Fibroblast of peridontal ligament (primary cell): ENCODE results near the gene KLHL29.

Experiments used
- DNase-seq: peaks from one replicate; pipeline ENCODE4 v3.0.0-alpha.2; 2010; ENCODE audit errors: extremely low read depth

Gene KLHL29

DNA sequence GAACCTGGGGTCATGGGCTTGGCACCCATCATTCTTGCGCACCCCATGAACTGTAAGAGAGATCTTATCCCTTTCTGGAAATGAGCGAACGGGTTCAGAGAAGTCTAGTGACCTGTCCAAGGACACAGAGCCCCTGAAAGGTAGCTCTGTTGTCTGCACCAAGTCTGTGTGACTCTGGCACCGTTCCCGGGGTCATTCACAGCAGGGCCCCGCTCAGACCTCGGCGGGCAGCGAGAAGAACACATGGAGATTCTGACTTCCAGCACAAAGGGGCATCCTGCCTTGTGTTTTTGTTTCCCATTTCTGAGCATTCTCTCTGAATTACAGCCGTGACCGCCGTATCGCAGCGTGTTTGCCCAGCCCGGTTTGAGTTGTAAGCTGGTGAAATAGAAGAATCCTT, 231.7 kb downstream of the KLHL29 start:
- DNase-seq = no peak

DNA sequence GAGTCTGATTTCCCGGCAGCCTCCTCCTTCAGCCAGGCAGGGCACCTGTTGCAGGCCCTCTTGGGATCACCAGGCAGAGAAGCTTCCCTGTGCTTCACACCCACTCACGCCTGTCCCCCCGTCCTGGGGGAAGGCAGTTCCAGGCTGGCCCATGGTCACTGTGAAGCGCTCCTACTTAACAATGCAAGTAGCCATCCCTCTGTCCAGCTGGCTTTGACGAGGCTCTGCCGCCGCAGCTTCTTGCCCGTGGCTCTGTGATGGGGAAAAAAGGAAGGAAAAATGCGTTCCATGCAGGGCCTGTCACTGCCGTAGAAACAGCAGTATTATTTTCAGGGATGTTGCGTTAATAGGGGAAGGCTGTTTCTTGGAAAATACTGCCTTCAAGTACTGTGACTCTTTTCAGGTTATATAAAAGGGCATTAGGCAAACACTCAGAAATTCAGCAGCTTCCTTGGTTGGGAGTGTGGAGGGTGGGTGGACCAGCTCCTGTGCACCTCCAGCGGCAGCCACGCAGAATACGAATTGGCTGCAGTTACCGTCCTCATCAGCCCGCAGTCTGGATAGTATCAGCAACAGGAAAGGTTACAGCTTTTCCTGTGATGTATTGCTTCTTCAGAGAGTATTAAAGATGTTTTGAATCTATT, 232.3 kb downstream of the KLHL29 start:
- DNase-seq = peak; percentile 72

DNA sequence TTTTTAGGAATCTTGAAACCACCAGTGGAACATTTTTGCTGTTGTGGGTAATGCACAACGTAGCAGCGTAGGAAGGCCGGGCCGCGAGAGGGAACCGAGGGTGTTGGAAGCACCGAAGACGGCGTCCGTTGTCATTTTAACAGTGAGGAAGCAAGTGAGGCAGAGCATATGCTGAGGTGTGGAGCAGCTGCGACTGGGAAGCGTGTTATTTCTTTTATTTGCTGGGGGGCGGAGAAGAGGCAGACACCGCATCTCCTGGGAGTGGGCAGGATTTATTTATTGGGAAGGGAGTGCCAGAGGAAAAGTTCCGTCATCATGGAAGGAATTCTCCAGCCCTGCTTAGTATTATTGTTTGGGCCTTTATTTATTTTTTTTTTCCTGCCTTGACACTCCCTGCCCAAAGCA, 232.8 kb downstream of the KLHL29 start:
- peak; percentile 32 for DNase-seq

DNA sequence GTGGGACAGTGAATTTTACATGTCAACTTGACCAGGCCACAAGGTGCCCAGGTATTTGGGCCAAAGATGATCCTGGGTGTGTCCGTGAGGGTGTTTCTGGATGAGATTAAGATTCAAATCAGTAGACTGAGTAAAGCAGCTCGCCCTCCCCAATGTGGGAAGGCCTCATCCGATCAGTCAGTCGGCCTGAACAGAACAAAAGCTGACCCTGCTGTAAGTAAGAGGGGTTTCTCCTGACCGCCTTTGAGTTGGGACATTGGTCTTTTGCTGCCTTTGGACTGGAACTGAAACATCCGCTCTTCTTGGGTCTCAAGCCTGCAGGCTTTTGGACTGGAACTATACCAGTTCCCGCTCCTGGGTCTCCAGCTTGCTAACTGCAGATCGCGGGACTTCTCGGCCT, 233.3 kb downstream of the KLHL29 start:
- DNase-seq = no peak

DNA sequence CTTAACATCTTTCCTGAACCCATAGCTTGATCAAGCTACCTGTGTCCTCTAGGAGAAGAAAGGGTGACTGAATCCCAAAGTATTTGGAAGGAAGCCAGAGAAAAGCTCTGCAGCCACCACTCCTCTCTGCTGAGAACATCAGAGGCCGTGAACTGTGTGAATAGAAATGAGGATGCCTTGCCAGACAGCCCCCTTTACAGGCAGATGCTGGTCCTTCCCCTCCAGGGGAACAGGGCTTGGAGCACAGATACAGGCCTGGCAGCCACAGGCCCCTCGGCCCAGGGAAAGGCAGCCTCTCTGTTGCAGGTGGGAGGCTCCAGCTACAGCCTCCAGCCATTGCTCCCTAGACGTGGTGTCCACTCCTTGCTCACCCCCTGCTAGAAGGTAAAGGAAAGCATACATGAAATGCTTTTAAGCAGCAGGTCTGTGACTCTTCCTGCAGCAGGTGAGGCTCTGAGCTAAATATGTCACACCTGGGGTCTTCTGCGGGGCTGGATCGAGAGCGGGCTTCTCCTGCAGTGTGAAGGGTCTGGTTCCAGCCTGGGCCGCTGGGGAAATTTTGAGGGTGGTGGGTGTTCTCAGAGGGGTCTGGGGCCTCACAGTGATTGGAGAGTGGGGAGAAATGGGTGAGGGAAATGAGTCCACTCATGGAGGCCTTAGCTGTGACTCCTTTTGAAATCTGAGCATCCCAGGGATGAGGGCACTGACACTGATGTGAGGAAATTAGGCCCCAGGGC, 234.0 kb downstream of the KLHL29 start:
- no peak for DNase-seq

DNA sequence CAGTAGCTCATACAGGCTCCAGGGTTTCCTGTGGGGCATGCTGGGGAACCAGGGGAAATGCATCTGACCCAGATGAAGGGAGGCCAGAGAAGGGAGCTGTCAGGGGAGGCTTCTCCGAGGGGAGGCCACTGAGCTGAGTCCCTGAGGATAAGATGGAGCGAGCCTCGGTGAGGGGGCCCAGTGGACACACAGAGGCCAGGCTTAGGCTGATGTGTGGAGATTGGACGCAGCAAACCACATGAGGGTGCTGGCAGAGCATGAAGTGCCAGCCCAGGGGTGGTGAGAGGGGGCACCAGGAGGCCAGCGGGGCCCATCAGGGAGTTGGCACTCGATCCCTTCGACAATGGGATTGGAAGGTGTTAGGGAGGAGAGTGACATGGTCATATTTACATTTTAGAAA, 235.0 kb downstream of the KLHL29 start:
- DNase-seq = no peak

DNA sequence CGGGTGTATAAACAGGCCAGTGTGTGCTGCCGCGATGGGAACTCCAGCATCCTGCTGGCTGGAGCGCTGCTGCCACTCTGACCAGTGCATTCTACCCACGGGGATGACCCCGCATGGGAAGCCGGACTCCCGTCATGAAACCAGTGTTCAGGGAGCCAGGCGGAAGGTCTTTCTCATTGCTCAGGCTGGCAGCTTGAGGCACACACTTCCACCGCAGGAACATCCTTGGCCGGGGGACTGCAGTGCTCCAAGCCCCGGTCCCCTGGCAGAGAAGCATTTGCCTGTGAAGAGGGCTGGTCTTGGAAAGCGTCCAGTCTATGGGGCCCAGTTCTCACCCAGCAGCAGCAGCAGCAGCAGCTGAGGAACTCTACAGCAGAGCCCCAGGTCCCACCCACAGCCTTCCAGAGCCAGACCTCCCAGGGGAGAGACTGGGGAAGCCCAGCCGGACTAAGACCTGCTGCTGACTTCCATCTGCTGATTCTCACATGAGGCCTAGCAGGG, 235.9 kb downstream of the KLHL29 start:
- DNase-seq = peak; percentile 41

DNA sequence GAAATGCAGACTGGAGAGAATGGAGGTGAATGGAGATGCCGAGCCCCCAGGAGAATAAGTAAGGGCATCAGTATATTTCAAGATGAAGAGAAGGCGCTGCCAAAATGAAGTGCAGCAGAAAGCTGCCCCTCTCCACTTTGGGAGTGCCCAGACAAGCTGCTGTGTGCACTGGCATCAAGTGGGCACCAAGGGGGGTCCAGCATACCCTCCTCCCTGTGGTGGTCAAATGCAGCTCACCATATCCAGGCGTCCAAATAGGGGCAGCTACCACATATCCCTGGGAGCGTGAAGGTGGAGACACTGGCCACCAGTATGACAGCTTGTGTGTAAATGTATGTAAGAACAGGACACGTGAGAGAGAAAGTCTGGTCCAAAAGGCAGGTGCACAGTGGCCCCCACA, 236.6 kb downstream of the KLHL29 start:
- DNase-seq = no peak

DNA sequence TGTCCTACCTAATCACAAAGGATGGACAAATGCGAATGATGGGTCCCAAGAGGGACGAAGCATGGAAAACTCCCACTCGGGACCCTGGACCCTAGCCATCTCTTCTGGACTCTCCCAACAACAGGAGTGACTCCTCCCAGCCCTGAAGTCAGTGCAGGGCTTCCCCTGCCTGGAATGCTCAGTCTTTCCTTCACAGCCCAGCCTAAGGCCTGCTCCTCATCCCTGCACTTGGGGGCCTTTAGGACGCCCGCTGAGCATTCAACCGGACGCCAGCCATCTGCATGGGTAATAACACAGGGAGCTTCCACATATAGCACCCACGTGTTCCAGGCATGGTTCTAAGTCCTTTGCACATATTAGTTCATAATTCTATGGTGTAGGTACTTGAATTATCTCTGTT, 237.5 kb downstream of the KLHL29 start:
- DNase-seq = no peak

DNA sequence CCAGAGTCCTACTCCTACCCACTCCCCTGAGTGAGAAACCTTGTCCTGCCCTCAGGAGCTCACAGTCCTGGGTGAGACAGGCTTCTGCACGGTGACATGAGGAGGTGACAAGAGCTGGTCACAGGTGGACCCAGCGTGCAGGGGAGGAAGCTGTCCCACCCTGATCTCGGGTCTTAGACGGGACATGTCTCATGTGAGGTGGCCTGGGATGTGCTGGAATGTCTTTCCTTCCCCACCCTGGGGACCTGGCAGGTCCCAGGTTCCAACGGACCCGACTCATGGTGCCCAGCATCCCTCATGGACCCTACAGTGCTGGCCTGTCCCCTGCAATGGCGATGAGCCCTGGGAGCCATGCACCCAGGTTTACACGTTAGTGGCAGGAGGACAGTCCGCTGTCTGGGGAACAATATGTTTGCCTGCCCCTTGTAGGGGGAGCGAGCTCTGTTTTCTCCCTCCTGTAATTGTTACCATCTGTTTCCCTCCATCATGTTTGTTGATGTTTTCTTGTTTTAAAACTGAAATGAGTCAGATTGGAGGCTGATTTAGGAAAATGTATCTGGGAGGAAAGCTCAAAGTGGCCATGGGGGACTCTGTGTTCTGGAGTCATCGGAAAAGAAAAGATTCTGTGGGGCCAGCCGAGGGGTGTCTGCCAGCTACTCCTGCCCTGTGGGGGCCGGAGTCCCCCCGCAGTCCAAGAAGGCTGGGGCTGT, 238.1 kb downstream of the KLHL29 start:
- DNase-seq = peak; percentile 55

DNA sequence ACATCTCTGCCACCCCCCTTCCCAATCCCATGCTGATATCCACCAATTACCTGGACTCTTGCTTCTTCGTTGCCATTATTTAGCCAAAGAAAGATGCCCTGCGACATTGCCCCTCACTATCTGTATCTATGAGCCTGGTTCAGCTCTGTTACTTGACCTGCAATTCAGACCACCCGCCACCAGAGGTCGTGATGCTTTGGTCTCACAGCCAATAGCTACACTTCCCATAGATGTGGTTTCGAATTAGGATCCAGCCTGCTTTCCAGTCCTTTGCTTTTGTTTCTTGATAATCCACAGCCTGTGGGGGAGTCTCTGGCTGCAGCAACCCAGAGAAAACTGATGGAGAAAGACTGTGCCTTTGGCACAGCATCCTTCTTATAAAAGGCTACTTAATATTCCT, 239.4 kb downstream of the KLHL29 start:
- DNase-seq = no peak

DNA sequence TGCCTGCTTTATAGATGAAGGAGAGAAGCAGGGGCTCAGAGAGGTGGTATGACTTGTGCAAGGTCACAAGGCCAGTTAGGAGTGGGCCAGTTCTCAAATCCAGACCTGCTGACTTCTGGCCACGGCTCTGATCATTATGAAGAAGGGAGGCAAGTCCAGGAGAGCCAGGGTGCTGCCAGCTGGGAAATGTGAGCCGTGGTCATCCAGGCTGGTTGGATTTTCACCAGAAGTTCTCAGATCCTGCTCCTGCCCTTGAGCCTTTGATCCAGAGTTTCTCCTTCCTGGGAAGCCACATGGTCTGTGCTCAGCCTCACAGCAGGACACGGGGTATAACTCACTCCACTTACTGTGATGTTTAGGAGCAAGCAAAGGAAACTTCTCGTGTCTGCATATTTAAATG, 239.9 kb downstream of the KLHL29 start:
- no peak for DNase-seq

DNA sequence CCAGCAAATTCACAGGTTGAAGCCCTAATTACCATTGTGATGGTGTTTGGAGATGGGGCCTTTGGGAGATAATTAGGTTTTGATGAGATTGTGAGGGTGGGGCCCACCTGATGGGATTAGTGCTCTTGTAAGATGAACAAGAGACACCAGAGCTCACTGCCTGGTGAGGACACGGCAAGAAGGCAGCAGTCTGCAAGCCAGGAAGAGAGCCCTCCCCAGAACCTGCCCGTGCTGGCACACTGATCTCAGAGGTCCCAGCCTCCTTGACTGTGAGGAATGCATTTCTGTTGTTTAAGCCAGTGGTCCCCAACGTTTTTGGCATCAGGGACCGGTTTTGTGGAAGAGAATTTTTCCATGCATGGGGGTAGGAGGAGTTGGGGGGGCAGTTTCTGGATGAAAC, 240.7 kb downstream of the KLHL29 start:
- no peak for DNase-seq

DNA sequence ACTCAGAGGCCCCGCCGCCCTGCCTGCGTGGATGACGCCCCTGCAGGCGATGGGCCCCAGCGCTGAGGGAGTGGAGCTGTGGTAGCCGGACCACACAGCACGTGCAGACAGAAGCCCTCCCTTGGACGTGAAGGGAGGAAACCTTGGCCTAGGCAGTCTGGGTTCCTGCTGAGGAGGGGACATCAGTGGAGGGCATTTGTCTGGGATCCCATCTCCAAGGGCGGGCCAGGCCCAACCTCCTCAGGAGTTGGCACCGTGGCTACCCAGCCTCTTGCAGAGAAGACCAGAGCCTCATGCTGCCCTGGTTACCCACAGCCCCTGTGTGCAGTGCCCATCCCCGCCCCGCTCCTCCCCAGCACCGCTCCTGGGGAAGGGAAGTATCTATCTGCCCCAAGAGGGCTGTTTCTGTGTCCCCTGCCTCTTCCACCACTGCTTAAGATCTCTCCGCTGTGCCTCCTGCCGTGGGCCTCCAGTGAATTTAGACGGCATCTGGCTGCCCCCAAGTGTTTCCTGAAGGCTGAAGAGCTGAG, 241.8 kb downstream of the KLHL29 start:
- no peak for DNase-seq

DNA sequence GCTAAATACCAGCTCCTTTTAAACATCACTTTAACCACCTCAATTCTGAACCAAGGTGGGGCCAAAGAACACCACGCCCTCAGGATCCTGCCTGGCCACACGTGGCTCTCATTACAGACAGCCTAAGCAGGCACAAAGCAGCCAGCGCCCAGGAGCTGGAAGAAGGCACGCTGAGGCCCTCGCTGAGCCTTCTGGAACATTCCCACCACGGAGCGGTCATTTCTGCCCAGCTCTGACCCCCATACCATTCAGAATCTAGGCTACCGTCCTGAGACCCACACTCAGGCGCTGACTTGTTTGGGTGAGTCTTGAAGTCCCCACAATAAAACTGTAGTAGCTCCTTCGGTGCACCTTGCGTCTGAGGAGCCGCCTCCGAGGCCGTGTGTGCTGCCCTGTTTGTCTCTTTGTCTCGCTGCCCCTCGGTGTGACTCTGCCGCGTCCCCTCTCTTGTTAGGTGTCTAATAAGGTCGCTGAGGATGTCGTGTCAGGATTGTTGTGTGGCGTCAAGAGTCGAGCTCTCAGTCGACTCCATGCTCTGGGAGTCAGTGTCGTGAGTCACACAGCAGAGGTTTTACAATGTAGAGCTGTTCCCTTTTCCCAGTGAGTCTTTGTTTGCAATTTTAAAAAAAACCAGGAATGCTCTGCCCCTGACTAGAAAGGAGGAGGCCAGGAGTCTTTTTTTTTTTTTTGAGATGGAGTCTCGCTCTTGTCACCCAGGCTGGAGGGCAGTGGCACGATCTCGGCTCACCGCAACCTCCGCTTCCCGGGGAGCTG, 242.4 kb downstream of the KLHL29 start:
- no peak for DNase-seq

DNA sequence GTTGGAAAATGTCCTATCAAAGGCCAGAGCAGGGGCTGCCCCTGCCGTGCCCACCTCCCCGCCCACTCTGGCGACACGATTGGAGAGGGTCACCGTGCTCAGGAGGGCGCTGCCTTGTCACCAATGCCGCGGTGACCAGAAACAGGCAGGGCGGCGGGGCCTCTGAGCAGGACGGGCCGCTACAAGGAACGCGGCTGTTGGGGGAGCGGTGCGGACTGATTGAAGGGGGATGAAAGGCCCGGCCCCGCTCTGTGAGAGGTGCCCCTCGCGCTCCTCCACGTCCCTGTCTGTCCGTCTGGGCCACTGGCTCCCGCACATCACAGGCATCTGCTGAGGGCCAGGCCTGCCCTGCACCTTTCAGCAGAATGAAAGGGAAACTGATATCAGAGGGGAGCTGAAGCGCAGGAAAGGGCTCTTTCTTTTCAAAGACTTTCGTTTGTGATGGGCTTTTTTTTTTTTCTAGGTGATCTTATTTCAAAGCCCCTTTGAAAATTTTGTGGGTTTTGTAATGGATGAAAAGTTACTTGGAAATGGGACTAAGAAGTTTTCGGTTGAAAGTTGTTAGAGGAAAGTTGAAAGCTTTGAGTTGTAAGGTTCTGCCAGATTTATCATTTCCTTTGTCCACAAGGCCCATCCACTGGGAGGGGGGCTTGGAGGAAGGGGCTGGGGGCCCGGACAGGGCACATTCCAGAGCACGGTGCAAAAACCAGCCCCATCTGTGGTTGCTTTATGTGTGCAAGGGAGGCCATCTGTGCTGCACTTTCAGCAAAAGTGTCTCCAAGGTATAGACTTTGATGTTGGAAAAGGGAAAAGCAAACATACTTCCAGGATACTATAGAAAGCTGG, 244.2 kb downstream of the KLHL29 start:
- DNase-seq = no peak

DNA sequence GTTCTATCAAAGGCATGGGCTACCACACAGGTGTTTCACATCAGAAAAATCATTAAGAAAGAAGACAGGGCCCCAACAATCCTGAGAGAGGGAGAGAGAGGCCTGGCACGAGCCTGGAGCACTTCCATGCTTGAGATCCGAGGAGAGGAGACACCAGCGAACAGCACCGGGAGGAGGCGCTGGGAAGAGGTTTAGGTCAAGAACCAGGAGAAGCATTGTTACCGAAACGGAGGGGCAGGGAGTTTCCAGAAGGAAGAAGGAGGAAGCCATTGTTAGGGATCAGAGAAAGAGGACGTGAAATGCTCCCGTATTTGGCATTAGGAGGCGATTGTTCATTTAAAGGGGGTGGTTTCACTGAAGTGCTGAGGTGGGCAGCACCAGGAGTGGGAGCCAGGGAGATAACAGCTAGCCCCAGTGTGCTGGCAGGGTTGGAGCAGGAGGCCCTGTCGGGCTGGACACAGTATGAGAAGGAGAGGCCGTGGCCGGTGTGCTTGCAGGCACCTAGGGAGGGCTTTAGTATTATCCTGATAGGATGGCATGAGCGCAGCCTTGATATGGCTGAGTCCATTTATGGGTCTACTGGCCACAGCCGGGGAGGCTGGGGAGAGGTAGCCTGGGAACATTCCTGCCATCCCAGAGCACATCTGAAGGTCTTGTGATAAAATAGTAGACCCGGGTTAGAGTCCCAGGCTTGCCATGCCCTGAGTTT, 244.9 kb downstream of the KLHL29 start:
- no peak for DNase-seq

DNA sequence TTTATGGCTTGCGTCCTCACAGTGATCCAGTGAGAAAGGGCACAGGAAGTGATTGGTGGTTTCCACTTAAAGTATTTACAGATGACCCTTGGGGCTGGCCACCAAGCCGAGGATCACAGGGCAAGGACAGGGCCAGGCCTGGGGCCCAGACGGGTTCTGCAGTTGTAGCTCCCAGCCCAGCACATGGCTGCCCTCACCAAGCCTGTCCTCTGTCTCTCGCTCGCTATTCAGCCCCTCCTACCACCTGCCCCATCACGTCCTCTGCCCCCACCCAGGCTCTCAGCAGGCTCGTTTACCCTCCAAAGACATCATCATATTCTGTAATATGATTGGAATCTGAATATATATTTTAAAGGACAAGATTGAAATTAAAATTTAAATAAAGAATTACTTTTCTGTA, 246.0 kb downstream of the KLHL29 start:
- no peak for DNase-seq

DNA sequence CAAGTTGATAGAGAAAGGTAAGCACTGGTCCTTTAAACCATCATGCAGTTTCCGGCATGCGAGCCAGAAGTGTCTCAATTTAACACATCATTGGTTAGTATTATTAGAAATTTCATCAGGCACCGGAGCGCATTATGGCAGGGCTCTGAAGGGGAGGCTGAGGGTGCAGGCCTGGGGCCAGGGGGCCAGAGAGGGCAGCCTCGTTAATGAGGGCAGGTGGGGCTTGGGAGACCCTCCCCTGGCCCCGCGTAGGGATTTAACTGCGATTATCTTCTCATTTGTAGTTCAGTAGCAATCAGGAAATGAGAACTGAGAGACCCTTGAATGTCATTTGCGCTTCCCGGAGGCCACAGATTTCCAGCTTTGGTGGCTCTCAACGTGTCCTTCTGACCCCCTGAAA, 246.4 kb downstream of the KLHL29 start:
- no peak for DNase-seq

DNA sequence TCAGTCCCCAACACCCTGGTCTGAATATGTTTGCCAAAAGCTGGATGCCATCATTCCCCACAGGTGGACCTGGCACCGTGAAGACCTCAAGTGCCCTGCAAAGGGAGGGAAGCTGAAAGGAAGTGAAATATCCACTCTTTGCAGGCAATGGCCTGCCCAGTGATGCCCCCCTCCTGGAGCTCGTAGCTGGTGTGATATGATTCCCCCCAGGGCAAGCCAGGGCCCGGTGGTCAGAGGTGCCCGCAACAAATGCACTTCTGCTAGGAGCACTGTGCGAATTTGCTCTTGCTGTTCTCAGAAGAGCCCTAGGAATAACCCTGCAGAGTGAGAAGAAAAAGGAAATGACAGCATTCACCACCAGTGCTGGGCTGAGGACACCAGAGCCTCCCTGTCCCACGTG, 247.4 kb downstream of the KLHL29 start:
- DNase-seq = no peak
